Esophagus muscularis mucosa (tissue), 3 donors: ENCODE results near the gene HOXC10.

Source experiments
- CTCF ChIP-seq, 3 experiments: fragments of 200-600 bp in 2 of 3; fragments of 450-650 bp in 1 of 3; sonication (generic) in 2 of 3; IDR thresholded peaks; one replicate each; pipeline ENCODE4 v1.5.1; 2017 to 2019; ENCODE audit warnings: antibody characterized with exemption in 3 of 3, mild to moderate bottlenecking in 2 of 3, moderate library complexity in 1 of 3
- POLR2A ChIP-seq: fragments of 450-650 bp; IDR thresholded peaks from one replicate; pipeline ENCODE4 v1.6.1; 2017; ENCODE audit warnings: antibody characterized with exemption, moderate library complexity, mild to moderate bottlenecking, low read depth

GRCh38 chr12:54033980-54034784 lies 49.2 kb downstream of the HOXC10 start:
- TF ChIP-seq CTCF (IDR thresholded peaks at IDR 0.05) = no peak
- no peak for TF ChIP-seq POLR2A
